H54 (cell line): Measurements from ENCODE around the gene H2BW2.
"Not testable (repeated sequence)": the region's sequence is repeated elsewhere in the genome, so short reads cannot be mapped to it uniquely, and the experiment has no call there.

ENCODE experiments used
- DNase-seq: peaks from one replicate; pipeline ENCODE4 v3.0.0; 2011; ENCODE audit warnings: low spot score, mixed read lengths; ENCODE audit not compliant: insufficient read length
- FAIRE-seq: peaks from 3 replicates; lab custom pipeline; 2011; peaks lifted over from hg19 to GRCh38; lab: Jason Lieb, UNC
- POLR2A ChIP-seq: IDR thresholded peaks from 2 replicates; pipeline ENCODE4 v1.6.1; 2011; ENCODE audit warnings: low read depth, mild to moderate bottlenecking, low read length

H2BW2 gene

DNA sequence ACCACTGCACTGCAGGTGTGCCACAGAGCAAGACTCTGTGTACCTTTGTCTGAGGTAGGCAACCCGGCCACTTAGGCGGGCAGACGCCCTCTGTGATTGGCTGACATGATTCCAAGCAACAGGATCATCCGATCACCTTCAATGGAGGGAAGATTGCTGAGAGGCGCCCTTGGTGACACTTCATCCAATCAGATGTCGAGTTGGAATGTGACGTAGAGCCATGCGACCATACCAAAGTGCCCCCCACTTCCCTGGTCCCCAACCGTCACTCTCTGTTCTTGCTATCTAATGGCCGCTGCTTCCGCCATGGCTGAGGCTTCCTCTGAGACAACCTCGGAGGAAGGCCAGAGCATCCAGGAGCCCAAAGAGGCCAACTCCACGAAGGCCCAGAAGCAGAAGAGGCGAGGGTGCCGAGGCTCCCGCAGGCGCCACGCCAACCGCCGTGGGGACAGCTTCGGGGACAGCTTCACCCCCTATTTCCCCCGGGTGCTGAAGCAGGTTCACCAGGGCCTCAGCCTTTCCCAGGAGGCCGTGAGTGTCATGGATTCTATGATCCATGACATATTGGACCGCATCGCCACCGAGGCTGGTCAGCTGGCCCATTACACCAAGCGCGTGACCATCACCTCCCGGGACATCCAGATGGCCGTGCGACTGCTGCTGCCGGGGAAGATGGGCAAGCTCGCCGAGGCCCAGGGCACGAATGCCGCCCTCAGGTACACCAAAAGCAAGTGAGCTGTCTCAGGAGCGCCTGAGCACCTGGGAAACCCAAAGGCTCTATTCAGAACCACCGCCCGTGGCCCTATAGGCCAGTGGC is at the start of gene H2BW2:
TSS of gene H2BW2 (plus strand) at position 268 of the 817 bp plus-strand sequence. CDS start at position 307, 39 bp downstream.
- FAIRE-seq (no peak), DNase-seq (no peak)
- no peak for TF ChIP-seq POLR2A

DNA sequence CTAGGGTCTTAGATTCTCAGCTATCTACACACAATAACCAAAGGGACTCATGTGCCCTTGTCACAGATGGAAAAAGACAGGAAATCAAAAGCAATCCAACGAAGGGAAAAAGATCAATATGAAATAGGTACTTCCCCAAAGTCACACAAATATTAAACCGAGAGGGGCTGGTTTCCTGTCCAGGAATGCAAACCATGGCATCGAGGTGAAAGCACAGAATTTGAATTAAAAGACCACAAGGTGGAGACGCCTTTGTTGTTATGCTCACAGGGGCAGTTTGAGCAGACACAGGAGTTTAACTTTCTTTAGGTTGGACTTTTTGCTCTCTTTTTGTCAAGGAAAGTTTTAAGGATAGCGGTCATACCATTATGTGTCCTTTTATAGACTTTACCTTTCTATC is 40.5 kb upstream of the H2BW2 start:
- TF ChIP-seq POLR2A: no peak
- FAIRE-seq (no peak), DNase-seq (no peak)

DNA sequence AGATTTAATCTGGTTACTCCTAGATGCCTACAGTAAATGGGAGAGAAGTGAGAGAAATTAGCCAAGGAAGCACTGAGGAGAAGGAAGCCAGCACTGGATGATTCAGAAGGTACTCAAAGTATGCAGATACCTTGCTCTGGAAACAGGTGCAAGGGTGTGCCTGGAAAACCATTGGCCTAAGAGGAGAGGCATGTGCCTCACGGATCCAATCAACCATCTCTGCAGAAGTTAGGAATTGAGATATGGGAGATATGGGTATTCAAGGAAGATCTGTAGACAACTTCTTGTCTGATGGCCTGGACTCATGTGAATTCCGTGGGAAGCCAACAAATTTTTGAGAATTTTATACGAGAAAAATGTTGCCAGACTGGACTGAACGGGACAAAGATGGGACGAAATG is 30.9 kb upstream of the H2BW2 start:
- no peak for TF ChIP-seq POLR2A
- DNase-seq (no peak), FAIRE-seq (no peak)

DNA sequence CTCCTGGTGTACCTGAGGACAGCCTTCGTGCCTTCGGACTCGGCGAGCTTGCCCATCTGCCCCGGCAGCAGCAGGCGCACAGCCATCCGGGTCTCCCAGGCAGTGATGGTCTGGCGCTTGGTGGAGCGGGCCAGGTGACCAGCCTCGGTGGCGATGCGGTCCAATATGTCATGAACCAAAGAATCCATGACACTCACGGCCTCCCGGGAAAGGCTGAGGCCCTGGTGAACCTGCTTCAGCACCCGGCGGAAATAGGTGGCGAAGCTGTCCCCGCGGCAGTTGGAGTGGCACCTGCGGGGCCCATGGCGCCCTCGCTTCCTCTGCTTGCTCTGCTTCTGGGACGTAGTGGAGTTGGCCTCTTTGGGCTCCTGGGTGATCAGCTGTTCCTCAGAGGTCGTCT is 26.6 kb upstream of the H2BW2 start:
- FAIRE-seq (no peak), DNase-seq (no peak)
- no peak for TF ChIP-seq POLR2A

DNA sequence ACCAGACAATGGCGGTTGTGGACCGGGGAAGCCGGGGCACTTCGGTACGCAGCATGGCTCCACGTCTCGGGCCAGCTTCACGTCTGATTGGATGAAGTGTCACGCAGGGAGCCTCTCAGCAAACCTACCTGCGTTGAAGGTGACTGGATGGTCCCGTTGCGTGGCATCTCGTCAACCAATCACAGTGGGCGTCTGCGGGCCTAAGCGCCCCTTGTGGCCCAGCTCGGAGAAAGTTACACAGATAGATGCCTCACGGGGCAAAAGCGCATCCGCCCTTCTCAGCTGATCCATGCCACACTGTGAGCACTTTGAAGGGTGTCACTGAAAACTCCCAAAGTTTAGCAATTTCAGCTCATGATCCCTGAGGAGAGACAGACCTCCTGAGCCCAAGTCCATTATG is 26.1 kb upstream of the H2BW2 start, which contains the start of gene H2BW1:
TSS of gene H2BW1 (minus strand) at position 103 of the 400 bp plus-strand sequence. CDS start 132 bp downstream, outside the sequence.
- DNase-seq: no peak
- no peak for TF ChIP-seq POLR2A
- FAIRE-seq: no peak

DNA sequence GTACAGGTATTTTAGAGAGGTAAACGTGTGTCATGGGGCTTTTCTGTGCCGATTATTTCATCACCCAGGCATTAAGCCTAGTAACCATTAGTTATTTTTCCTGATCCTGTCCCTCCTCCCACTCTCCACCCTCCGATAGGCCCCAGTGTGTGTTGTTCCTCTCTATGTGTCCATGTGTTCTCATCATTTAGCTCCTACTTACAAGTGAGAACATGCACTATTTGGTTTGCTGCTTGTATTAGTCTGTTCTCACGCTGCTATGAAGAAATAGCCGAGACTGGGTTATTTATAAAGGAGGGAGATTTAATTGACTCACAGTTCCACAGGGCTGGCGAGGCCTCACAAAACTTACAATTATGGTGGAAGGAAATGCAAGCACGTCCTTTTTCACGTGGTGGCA is 24.2 kb upstream of the H2BW2 start:
- DNase-seq, FAIRE-seq: not testable (repeated sequence)

DNA sequence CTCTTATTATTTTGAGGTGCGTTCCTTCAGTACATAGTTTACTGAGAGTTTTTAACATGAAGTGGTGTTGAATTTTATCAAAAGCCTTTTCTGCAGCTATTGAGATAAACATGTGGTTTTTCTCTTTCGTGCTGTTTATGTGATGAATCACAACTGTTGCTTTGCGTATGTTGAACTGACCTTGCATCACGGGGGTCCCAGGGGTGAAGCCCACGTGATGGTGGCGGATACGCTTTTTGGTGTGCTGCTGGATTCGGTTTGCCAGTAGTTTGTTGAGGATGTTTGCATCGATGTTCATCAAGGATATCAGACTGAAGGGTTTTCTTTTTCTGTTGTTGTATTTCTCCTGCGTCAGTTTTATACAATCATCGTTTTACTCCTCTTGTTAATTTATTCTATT is 21.6 kb upstream of the H2BW2 start:
- no peak for TF ChIP-seq POLR2A
- DNase-seq: no peak
- no peak for FAIRE-seq

DNA sequence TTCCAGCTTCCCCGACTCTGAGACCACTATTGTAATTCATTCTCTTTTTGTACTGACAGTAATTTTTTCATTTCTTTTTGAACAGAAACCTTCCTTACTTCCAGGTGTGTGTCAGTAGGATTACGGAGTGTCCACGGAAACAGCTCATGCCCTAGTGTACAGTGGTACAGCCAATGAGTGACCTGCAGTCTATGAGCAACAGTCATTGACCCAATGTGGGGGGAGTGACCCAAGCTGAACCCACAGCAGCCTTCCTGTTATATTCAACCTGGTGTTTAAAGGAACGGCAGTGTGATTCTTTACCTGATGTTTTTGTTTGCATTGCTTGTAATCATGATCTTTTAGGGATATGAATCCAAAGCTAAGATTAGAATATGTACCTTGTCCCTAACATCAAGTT is 1.2 kb downstream of the H2BW2 start:
- DNase-seq (no peak), FAIRE-seq (no peak)
- no peak for TF ChIP-seq POLR2A

DNA sequence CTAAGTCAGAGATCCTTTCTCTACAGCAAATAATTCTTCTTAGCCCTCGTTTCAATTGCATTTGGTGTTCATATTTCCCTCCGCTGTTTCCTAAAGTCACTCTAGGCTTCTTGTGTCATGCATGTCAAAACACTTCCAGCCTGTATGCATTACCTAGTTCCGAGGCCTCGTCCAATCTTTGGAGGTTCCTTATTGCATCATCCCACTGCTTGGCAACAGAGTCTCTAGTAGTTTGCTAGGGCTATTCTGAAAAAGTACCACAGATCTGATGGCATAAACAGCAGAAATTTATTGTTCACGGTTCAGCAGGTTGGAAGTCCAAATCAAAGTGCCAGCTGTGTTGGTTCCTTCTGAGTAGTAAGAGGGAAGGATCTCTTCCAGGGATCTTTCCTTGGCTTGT is 5.9 kb downstream of the H2BW2 start:
- no peak for DNase-seq

DNA sequence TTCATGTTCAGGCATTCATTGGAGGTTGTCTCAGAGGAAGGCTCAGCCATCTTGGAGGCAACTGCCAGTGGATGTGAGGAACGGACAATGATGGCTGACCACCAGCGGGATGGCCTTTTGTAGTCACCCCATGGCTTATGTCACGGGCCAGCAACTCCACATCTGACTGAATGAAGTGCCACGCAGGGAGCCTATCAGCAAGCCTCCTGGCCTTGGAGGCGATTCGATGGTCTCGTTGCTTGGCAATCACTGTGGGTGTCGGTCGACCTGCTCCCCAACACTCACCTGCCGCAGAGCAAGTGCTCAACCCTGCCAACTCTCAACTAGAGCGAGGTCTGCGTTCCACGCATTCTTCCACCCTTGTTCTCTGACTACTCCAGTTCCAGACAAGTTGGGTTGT is 7.4 kb downstream of the H2BW2 start:
- no peak for TF ChIP-seq POLR2A
- FAIRE-seq: no peak
- DNase-seq: no peak

More for the DNA sequence above, 5.9 kb downstream of the H2BW2 start:
- TF ChIP-seq POLR2A: no peak
- FAIRE-seq: no peak

DNA sequence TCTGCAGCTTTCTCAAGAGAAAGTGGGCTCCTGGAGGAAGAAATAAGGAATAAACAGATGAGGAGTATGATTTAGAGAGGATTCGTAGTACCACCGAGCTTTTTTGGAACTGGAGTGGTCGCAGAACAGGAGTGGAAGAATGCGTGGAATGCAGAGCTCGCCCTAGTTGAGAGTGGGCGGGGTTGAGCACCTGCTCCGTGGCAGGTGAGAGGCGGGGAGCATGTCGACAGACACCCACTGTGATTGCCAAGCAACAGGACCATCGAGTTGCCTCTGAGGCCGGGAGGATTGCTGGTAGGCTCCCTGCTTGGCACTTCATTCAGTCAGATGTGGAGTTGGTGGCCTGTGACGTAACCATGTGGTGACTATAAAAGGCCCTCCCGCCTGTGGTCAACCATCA is 15.2 kb downstream of the H2BW2 start:
- DNase-seq, FAIRE-seq: not testable (repeated sequence)

DNA sequence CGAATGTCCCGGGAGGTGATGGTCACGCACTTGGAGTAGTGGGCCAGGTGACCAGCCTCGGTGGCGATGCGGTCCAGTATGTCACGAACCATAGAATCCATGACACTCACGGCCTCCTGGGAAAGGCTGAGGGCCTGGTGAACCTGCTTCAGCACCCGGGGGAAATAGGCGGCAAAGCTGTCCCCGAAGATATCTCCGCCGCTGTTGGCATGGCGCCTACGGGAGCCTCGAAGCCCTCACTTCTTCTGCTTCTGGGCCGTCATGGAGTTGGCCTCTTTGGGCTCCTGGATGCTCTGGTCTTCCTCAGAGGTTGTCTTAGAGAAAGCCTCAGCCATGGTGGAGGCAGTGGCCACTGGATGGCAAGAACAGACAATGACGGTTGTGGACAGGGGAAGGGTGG is 22.9 kb downstream of the H2BW2 start:
- not testable (repeated sequence) for DNase-seq, FAIRE-seq

DNA sequence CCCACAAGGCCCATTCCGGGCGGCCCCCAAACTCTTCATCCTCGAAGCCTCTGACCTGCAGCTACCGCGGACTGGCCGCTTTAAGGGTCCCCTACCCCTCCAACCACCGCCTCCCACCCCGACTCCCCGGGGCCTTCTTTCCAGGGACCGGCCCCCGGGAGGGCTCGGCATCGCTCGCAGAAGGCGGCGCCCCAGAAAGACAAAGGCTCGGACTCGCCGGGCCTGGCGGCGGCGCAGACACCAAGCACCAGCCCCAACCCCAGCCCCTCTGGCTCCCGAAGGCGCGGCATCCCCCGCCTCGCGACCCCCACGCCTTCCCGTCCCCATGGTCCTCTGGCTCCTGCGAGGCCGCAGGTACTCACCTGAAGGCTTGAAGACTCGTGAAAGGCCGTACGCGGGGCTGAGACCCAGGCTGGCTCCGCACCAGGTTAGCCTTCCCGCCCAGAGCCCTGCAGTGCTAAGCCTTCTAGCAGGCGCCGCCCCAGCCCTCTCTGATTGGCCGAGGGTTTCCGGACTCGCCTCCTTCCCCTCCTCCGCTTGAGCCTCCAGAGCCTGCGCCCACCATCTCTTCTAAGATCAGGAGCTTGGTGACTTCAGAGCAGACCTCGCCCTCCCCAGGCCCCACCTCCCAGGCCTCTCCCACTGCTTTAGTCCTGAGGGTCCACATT is 36.2 kb downstream of the H2BW2 start, which contains the start of gene TMSB15C:
TSS of gene TMSB15C (minus strand) at position 459 of the 668 bp plus-strand sequence.
- not testable (repeated sequence) for DNase-seq, FAIRE-seq

DNA sequence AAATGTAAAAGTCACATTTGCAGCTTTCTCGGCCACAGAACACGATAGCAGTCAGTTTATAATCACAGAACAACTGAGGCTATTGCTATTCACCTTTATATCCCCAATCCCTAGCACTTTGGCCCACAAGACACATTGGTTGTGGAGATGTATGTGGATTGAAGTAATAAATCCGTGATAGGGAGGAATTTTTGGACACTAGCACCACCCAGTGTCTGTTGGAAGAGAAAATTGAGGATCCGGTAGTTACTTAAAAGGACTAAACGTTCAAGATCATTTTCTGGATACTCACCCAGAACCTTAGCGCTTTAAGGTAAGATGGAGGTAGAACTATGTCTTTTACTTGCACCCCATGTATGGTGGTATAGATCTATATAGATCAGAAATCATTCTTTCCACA is 38.1 kb downstream of the H2BW2 start:
- not testable (repeated sequence) for DNase-seq, FAIRE-seq

DNA sequence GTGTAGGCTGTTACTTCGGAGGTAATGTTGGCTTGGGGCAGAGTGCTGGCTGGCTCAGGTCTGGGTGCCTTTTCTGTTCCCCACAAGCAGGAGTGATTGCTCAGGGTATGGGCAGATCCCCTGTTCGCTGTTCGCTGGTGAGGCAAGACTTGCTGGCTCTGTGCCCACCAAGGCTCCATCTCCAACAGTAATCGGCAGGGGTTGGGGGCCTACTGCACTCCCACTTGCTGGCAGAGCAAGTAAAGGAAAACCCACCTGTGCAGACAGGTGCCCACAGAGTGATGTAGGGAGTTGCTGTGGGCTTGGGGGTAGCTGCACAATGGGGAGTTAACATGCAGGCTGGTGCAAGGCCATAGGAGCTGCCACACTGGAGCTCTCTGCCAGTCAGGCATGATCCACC is 44.3 kb downstream of the H2BW2 start:
- TF ChIP-seq POLR2A: no peak
- FAIRE-seq (no peak), DNase-seq (no peak)
